Fibroblast of lung (primary cell): Measurements from ENCODE around the gene DIAPH1. TPM values are rescaled to one million over a fixed set of nuclear protein-coding genes. Genes with fewer than 3 reads are reported as not detected.

Source experiments
- DNase-seq, 2 donors: peaks; one replicate each; pipeline versions ENCODE4 v3.0.0 to v3.0.0-alpha.2; 2010; ENCODE audit warnings: low read depth in 2 of 2
- H2AFZ ChIP-seq: 2 replicates; pipeline ENCODE4 v1.5.1; 2012; ENCODE audit warnings: low read length, control low read depth, inconsistent platforms
- H3K27ac ChIP-seq: 2 replicates; pipeline ENCODE4 v1.5.1; 2011; ENCODE audit warnings: low read length, control low read depth; ENCODE audit not compliant: insufficient read depth
- H3K27me3 ChIP-seq: 2 replicates; pipeline ENCODE4 v1.5.1; 2011; ENCODE audit warnings: mild to moderate bottlenecking, low read length; ENCODE audit not compliant: control insufficient read depth, insufficient read depth
- H3K36me3 ChIP-seq: 2 replicates; pipeline ENCODE4 v1.5.1; 2011; ENCODE audit warnings: low read length; ENCODE audit not compliant: control insufficient read depth, insufficient read depth
- H3K4me1 ChIP-seq: 2 replicates; pipeline ENCODE4 v1.5.1; 2011; ENCODE audit warnings: low read length; ENCODE audit not compliant: control insufficient read depth, insufficient read depth; ENCODE audit errors: extremely low read depth
- H3K4me2 ChIP-seq: 2 replicates; pipeline ENCODE4 v1.5.1; 2011; ENCODE audit warnings: low read length, control low read depth; ENCODE audit not compliant: insufficient read depth; ENCODE audit errors: extremely low read depth
- H3K4me3 ChIP-seq, 4 experiments: fragments of 200-600 bp in 1 of 4; sonication (generic) in 1 of 4; replicated peaks in 1 of 4; 2 replicates each; pipeline ENCODE4 v1.5.1; 2011 to 2016; ENCODE audit warnings: low read length in 4 of 4, low read depth in 3 of 4, mild to moderate bottlenecking in 3 of 4, control low read depth in 2 of 4, inconsistent platforms in 1 of 4, mixed read lengths in 1 of 4; ENCODE audit not compliant: insufficient read depth in 1 of 4; ENCODE audit errors: control extremely low read depth in 1 of 4
- H3K79me2 ChIP-seq: 2 replicates; pipeline ENCODE4 v1.5.1; 2012; ENCODE audit warnings: mild to moderate bottlenecking, low read length, inconsistent platforms; ENCODE audit not compliant: control insufficient read depth, insufficient read depth
- H3K9ac ChIP-seq: 2 replicates; pipeline ENCODE4 v1.5.1; 2011; ENCODE audit warnings: mild to moderate bottlenecking, low read length, control low read depth; ENCODE audit not compliant: insufficient read depth
- H3K9me3 ChIP-seq: 2 replicates; pipeline ENCODE4 v1.5.1; 2012; ENCODE audit warnings: low read depth, low read length; ENCODE audit not compliant: control insufficient read depth, insufficient read depth
- H4K20me1 ChIP-seq: 2 replicates; pipeline ENCODE4 v1.5.1; 2011; ENCODE audit warnings: low read length; ENCODE audit not compliant: control insufficient read depth, insufficient read depth; ENCODE audit errors: extremely low read depth
- CTCF ChIP-seq, 2 donors: IDR thresholded peaks in 1 of 2; conservative IDR thresholded peaks in 1 of 2; 1 replicate in 1 of 2; 2 replicates in 1 of 2; pipeline ENCODE4 v1.5.1; 2011 to 2012; ENCODE audit warnings: low read length in 2 of 2, control low read depth in 1 of 2, inconsistent platforms in 1 of 2, low read depth in 1 of 2, mild to moderate bottlenecking in 1 of 2
- EZH2 ChIP-seq: IDR thresholded peaks from 2 replicates; pipeline ENCODE4 v1.5.1; 2012; ENCODE audit warnings: low read length, control low read depth, mild to moderate bottlenecking; ENCODE audit errors: missing control alignments
- polyA plus RNA-seq, 2 donors: library from polyadenylated mRNA; depleted of rRNA in 1 of 2; stranded (reverse) in 1 of 2; unstranded in 1 of 2; fragments of >200 nt; gene quantifications; 2 replicates each; pipeline ENCODE4 v1.2.1, GENCODE V29; 2011 to 2012; ENCODE audit warnings: missing spikeins in 1 of 2
- total RNA-seq: library from RNA; depleted of rRNA; stranded (reverse); fragments of >200 nt; gene quantifications from 2 replicates; pipeline ENCODE4 v1.2.1, GENCODE V29; 2014

The DIAPH1 gene
- total and polyA plus RNA-seq, 2 donors (not counting 1 experiment from before 2014, with no cell fraction given), result 21.1 to 30.9 TPM

GRCh38 chr5:141647851-141648250 is 29.1 kb upstream of the DIAPH1 start:
- Histone ChIP-seq H4K20me1 (no peaks in the 10 kb centered on the region), H3K9ac (no peak overlapping the region), H3K36me3 (peaks cover 12% of the 10 kb centered on the region), H3K79me2 (no peaks in the 10 kb centered on the region), H3K9me3 (no peaks in the 10 kb centered on the region), H3K4me3 (no peak overlapping the region), H3K4me2 (no peak overlapping the region), H3K27ac (no peak overlapping the region), H3K27me3 (no peaks in the 10 kb centered on the region), H2AFZ (no peak overlapping the region), H3K4me1 (peaks cover 4% of the 10 kb centered on the region)
- no peak for TF ChIP-seq CTCF (conservative IDR thresholded peaks at IDR 0.05 in 1 of 2, IDR thresholded peaks at IDR 0.05 in 1 of 2; ENCODE audit: low read depth in 1 of 2, low read length in 2 of 2)
- no peak for TF ChIP-seq EZH2
- DNase-seq, result no peak

GRCh38 chr5:141647242-141647641 is 28.4 kb upstream of the DIAPH1 start:
- Histone ChIP-seq H3K9me3 (no peaks in the 10 kb centered on the region), H3K9ac (no peak overlapping the region), H3K27me3 (no peaks in the 10 kb centered on the region), H4K20me1 (no peaks in the 10 kb centered on the region), H2AFZ (no peak overlapping the region), H3K27ac (no peak overlapping the region), H3K4me3 (no peak overlapping the region), H3K4me2 (no peak overlapping the region), H3K36me3 (peaks cover 12% of the 10 kb centered on the region), H3K79me2 (no peaks in the 10 kb centered on the region), H3K4me1 (peaks cover 4% of the 10 kb centered on the region)
- no peak for DNase-seq
- TF ChIP-seq CTCF (conservative IDR thresholded peaks at IDR 0.05 in 1 of 2, IDR thresholded peaks at IDR 0.05 in 1 of 2; ENCODE audit: low read depth in 1 of 2, low read length in 2 of 2) (no peak), EZH2 (no peak)

GRCh38 chr5:141646026-141646425 is 27.2 kb upstream of the DIAPH1 start:
- TF ChIP-seq EZH2 (no peak), CTCF (conservative IDR thresholded peaks at IDR 0.05 in 1 of 2, IDR thresholded peaks at IDR 0.05 in 1 of 2; ENCODE audit: low read depth in 1 of 2, low read length in 2 of 2) (no peak)
- DNase-seq, result no peak
- Histone ChIP-seq H3K27me3 (no peaks in the 10 kb centered on the region), H3K36me3 (peaks cover 12% of the 10 kb centered on the region), H3K9ac (no peak overlapping the region), H4K20me1 (no peaks in the 10 kb centered on the region), H3K4me1 (peaks cover 4% of the 10 kb centered on the region), H3K27ac (no peak overlapping the region), H3K4me2 (no peak overlapping the region), H3K79me2 (no peaks in the 10 kb centered on the region), H3K9me3 (no peaks in the 10 kb centered on the region), H3K4me3 (no peak overlapping the region), H2AFZ (no peak overlapping the region)
